Activated T-helper 2 cell treated with anti-CD3 and anti-CD28 coated beads, Interferon-gamma antibody, Interleukin-2, Interleukin-4, amounts not matched to agents 10 μg/mL and 5 μg/mL and 100 μg/mL, durations not matched to agents 14 hours and 24 hours and 36 hours (primary cell): ENCODE data around the gene OPN1MW2. TPM values are rescaled to one million over a fixed set of nuclear protein-coding genes. Genes with fewer than 3 reads are reported as not detected.
"Not testable (repeated sequence)": the region's sequence is repeated elsewhere in the genome, so short reads cannot be mapped to it uniquely, and the experiment has no call there.

Experiments
- DNase-seq: peaks from one replicate; pipeline ENCODE4 v3.0.0; 2021; ENCODE audit warnings: low spot score
- H3K27ac Mint-ChIP-seq: one replicate; pipeline ENCODE4 v1.8.0; 2021; ENCODE audit warnings: mixed read lengths
- H3K27me3 Mint-ChIP-seq: one replicate; pipeline ENCODE4 v1.8.0; 2021; ENCODE audit warnings: low read depth, mixed read lengths
- H3K36me3 Mint-ChIP-seq: one replicate; pipeline ENCODE4 v1.8.0; 2021; ENCODE audit warnings: low read depth, mixed read lengths
- H3K4me1 Mint-ChIP-seq: one replicate; pipeline ENCODE4 v1.8.0; 2021; ENCODE audit warnings: low read depth, mixed read lengths
- H3K4me3 Mint-ChIP-seq: one replicate; pipeline ENCODE4 v1.8.0; 2021; ENCODE audit warnings: low read depth, mild to moderate bottlenecking, moderate library complexity, mixed read lengths
- H3K9me3 Mint-ChIP-seq: one replicate; pipeline ENCODE4 v1.8.0; 2021; ENCODE audit warnings: mixed read lengths
- intact Hi-C: fragments of 100-400 bp; cut with micrococcal nuclease; formaldehyde crosslinking; loops from one replicate; pipeline ENCODE4 v1.15.1; 2023
- total RNA-seq: library from RNA; stranded (reverse); gene quantifications from 2 replicates; pipeline ENCODE4 v1.2.3, GENCODE V29; 2022

The OPN1MW2 gene
- not detected in 2 replicates for total RNA-seq

- H3K4me3 Mint-ChIP-seq, intact Hi-C loops, H3K27ac Mint-ChIP-seq, H3K36me3 Mint-ChIP-seq, H3K4me1 Mint-ChIP-seq, DNase-seq, H3K27me3 Mint-ChIP-seq, H3K9me3 Mint-ChIP-seq: not testable (repeated sequence)
These were observed at the start of gene OPN1MW2 for GRCh38 chrX:154219456-154219855. Gene OPN1MW2 (plus strand): TSS chrX:154219756. CDS start chrX:154219816, 60 bp downstream.

- H3K27ac Mint-ChIP-seq, intact Hi-C loops, H3K27me3 Mint-ChIP-seq, H3K4me3 Mint-ChIP-seq, DNase-seq, H3K9me3 Mint-ChIP-seq, H3K4me1 Mint-ChIP-seq, H3K36me3 Mint-ChIP-seq: not testable (repeated sequence)
These were observed 47.0 kb upstream of the OPN1MW2 start for GRCh38 chrX:154172535-154172943.

- H3K4me3 Mint-ChIP-seq, H3K27ac Mint-ChIP-seq, H3K4me1 Mint-ChIP-seq, H3K36me3 Mint-ChIP-seq, H3K9me3 Mint-ChIP-seq, H3K27me3 Mint-ChIP-seq, intact Hi-C loops, DNase-seq: not testable (repeated sequence)
These were observed 45.2 kb upstream of the OPN1MW2 start for GRCh38 chrX:154174356-154174755.

- DNase-seq, H3K4me1 Mint-ChIP-seq, H3K27ac Mint-ChIP-seq, intact Hi-C loops, H3K27me3 Mint-ChIP-seq, H3K9me3 Mint-ChIP-seq, H3K36me3 Mint-ChIP-seq, H3K4me3 Mint-ChIP-seq: not testable (repeated sequence)
These were observed 37.3 kb upstream of the OPN1MW2 start, which contains the start of gene OPN1MW for GRCh38 chrX:154182296-154182695. Gene OPN1MW (plus strand): TSS chrX:154182596. CDS start chrX:154182678, 82 bp downstream.

- H3K4me3 Mint-ChIP-seq, intact Hi-C loops, H3K36me3 Mint-ChIP-seq, H3K27ac Mint-ChIP-seq, H3K27me3 Mint-ChIP-seq, H3K4me1 Mint-ChIP-seq, H3K9me3 Mint-ChIP-seq, DNase-seq: not testable (repeated sequence)
These were observed 35.8 kb upstream of the OPN1MW2 start for GRCh38 chrX:154183794-154184193.

GRCh38 chrX:154192846-154193245 lies 26.7 kb upstream of the OPN1MW2 start:
- H3K9me3 Mint-ChIP-seq, intact Hi-C loops, H3K4me3 Mint-ChIP-seq: not testable (repeated sequence)

GRCh38 chrX:154194316-154194715 lies 25.2 kb upstream of the OPN1MW2 start:
- H3K36me3 Mint-ChIP-seq, H3K4me1 Mint-ChIP-seq, H3K27me3 Mint-ChIP-seq, DNase-seq, intact Hi-C loops, H3K9me3 Mint-ChIP-seq, H3K27ac Mint-ChIP-seq, H3K4me3 Mint-ChIP-seq: not testable (repeated sequence)

More at GRCh38 chrX:154192846-154193245, 26.7 kb upstream of the OPN1MW2 start:
- not testable (repeated sequence) for H3K4me1 Mint-ChIP-seq, H3K27me3 Mint-ChIP-seq, H3K36me3 Mint-ChIP-seq, DNase-seq, H3K27ac Mint-ChIP-seq

GRCh38 chrX:154196466-154196865 lies 23.1 kb upstream of the OPN1MW2 start:
- H3K4me3 Mint-ChIP-seq, H3K27me3 Mint-ChIP-seq, DNase-seq, H3K36me3 Mint-ChIP-seq, intact Hi-C loops, H3K9me3 Mint-ChIP-seq, H3K4me1 Mint-ChIP-seq, H3K27ac Mint-ChIP-seq: not testable (repeated sequence)

GRCh38 chrX:154209670-154210418 lies 9.7 kb upstream of the OPN1MW2 start:
- H3K4me1 Mint-ChIP-seq, DNase-seq, H3K27me3 Mint-ChIP-seq, H3K27ac Mint-ChIP-seq, H3K36me3 Mint-ChIP-seq, H3K9me3 Mint-ChIP-seq, intact Hi-C loops, H3K4me3 Mint-ChIP-seq: not testable (repeated sequence)

GRCh38 chrX:154211057-154211456 lies 8.5 kb upstream of the OPN1MW2 start:
- H3K9me3 Mint-ChIP-seq, intact Hi-C loops, H3K4me1 Mint-ChIP-seq, DNase-seq, H3K27ac Mint-ChIP-seq, H3K4me3 Mint-ChIP-seq, H3K27me3 Mint-ChIP-seq, H3K36me3 Mint-ChIP-seq: not testable (repeated sequence)

GRCh38 chrX:154211499-154211898 lies 8.1 kb upstream of the OPN1MW2 start:
- DNase-seq, H3K27ac Mint-ChIP-seq, H3K4me3 Mint-ChIP-seq, H3K36me3 Mint-ChIP-seq, H3K9me3 Mint-ChIP-seq, H3K4me1 Mint-ChIP-seq, intact Hi-C loops, H3K27me3 Mint-ChIP-seq: not testable (repeated sequence)

- H3K27me3 Mint-ChIP-seq, H3K27ac Mint-ChIP-seq, DNase-seq, H3K9me3 Mint-ChIP-seq, H3K4me3 Mint-ChIP-seq, H3K36me3 Mint-ChIP-seq, intact Hi-C loops, H3K4me1 Mint-ChIP-seq: not testable (repeated sequence)
These were observed 5.7 kb downstream of the OPN1MW2 start for GRCh38 chrX:154225292-154225691.

GRCh38 chrX:154226706-154227105 lies 7.2 kb downstream of the OPN1MW2 start:
- H3K36me3 Mint-ChIP-seq, H3K27ac Mint-ChIP-seq, H3K9me3 Mint-ChIP-seq, DNase-seq, H3K4me3 Mint-ChIP-seq, H3K4me1 Mint-ChIP-seq, H3K27me3 Mint-ChIP-seq, intact Hi-C loops: not testable (repeated sequence)

- H3K9me3 Mint-ChIP-seq, H3K27ac Mint-ChIP-seq, H3K36me3 Mint-ChIP-seq, DNase-seq, intact Hi-C loops, H3K4me1 Mint-ChIP-seq, H3K4me3 Mint-ChIP-seq, H3K27me3 Mint-ChIP-seq: not testable (repeated sequence)
These were observed 11.9 kb downstream of the OPN1MW2 start for GRCh38 chrX:154231443-154231842.
